NOMO-1 treated with dmso at 0.1 percent for 144 hours (cell line): Measurements from ENCODE around the gene NALCN.

Source experiments
- DNase-seq: peaks from one replicate; lab custom pipeline; 2025; ENCODE audit not compliant: unreplicated experiment; lab: John Stamatoyannopoulos, UW

Gene NALCN

DNA sequence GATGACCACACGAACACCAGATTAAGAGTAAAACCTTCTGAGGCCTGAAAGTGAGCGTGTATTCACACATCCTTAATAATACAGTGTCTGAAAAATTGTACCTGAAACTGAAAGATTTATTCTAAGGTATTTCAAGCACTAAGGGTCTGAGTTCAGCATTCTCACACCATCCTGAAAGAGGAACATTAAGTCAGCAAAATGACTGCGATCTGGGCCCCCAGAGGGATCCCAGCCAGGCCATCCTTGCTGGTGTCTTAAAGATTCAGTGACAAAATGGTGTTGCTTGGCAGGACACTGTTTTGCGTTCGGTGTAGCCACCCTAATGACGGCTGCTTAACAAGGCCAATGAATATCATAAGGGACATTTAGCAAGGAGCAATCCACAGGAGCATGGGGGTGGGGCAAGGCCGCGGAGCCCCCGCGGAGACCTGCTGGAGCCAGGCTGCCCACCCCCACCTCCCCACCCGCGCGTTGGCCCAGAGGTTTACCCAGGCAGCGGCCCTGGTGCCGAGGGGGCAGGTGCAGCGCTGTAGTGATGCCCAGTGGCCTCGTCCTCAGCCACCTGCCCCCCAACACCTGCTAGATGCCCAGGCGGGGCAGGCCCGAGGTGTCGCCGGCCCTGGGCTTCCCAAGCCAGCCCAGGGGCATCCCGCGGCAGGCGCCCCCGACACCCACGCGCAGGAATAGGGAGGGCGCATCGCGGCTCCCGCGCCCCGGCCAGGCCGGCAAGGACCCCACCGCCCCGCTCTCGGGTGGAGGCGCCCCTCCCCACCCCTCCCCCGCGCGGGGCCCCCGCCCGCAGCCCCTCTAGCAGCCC is 742 bp downstream of the NALCN start:
- no peak for DNase-seq

DNA sequence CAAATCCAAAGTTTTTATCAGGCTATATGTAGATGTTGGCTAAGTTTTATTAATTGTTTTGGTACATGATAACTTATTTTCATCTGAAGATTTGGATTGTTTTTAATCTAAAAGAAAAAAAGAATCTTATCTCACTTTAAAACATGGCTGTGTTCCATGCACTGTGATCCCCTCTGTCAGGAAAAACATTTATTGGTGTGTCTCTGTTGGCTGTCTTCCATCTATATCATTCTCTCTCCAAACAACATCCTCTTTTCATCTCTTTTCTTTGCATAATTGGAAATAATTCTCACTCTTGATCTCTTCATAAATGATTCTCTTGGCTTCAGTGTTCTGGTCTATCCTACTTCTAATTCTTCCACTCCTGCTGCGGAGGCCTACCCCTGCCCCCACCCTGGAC is 4.2 kb downstream of the NALCN start:
- no peak for DNase-seq

DNA sequence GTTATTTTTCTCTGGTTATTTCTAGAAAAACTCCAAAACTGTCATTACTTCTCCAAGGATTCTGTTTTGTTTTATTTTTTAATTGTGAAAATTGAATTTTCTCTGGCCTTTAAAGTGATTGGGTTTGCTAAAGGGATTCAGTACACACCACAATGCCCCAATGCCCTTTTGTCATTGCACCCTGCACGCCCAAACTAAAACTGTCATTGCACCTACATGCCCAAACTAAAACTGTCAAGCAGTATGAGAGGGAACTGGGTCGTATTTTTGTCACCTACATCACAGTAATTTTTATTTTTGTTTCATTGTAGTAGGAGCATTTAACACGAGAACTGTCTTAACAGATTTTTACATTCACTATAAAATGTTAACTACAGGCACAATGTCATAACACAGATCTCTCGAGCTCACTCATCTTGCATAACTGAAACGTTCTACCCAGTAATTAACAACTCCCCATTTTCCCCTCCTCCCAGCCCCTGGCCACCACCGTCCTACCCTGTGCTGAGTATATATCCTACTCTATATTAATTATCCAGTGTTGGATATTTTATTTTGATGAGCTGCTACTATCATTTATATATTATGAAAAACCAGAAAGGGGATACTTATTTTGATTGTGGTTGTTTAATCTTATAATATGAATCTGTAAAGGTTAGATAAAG is 7.2 kb downstream of the NALCN start:
- no peak for DNase-seq

DNA sequence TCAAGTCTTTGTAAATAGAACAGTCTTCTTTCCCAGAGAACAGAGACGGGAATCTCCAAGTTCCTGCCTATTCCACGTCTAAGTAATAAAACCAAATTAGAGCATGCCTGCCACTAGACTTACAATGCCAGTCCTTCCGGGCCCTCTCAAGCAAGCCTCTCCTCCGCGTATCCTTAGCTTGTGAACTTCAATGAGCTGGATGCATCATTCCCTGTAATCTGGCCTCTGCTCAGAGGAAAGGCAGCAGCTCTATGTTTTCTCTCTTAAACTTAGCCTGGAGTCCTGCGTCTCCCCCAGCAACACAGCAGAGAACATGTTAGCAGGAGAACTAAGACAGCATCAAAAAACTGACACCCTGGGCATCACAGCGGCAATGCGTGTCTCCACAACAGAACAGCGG is 8.2 kb downstream of the NALCN start:
- no peak for DNase-seq

DNA sequence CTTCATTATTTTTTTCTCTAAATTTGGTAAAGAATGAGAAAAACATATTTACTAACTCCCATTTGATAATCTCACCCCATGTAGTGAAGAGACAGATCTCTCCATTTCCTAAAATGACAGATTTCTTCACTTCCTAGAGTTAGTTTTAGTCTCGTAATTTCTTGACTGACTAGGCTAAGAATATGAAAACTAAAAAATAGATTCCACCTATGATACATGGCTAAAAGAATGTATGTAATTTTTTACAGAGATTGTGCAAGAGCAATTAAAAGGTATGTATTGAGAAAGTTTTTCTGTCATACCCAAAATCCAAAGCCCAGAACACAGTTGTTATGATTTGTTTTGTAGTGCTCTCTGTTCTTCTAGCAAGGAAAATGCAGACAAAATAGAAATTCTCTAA is 9.5 kb downstream of the NALCN start:
- no peak for DNase-seq

DNA sequence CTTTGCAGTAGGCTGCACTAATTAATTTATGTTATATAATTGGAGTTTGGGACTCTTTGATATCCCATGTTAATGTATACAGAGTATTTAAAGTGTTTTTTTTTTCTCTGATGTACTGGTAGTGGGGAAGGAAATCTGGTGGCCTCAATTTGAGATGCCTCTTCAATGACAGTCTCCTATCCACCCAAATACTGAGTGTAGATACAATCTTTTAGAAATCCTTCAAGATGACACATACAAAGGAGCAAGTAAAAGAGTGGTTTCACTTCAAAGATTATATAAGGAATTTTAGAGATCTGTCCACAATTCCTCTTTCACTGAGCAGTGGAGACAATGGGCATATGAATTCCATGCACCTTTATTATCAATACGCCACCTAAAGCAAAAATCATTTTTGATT is 15.1 kb downstream of the NALCN start:
- DNase-seq, result no peak

DNA sequence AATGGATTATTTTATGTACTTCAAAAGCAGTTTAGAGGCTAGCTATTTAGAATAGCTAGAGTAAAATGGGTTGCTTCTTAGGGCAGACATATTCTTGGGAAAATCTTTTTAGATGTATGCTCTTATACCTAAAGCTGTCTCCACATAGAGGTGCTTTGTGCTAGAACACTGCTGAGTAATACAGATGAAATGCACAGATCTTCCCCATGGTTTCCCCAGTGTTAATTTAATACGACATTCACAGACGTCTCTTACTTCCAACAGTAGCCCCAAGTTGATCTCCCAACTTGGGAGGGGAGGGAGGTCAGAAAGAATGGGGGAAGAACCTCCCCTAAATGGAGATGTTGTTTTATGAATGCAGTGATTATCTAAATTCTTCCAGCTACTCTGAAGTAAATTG is 16.9 kb downstream of the NALCN start:
- no peak for DNase-seq

DNA sequence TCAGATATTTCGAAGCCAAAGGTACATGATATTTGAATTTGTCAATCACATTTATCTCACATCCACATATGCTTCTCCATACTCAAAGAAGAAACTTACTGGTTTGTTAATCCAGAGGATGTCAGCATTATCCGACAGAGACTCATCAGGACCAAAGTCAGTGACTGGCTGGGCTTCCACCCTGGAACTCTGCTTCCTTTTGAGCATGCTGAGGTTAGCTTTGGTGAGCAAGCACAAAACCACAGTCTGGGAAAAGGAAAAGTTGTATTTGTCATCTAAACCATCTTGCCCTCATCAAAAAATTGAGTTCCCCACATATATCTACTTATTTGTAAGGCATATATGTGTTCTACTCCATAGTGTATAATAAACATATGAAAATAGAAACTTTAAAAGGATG is 17.4 kb downstream of the NALCN start:
- DNase-seq, result no peak

DNA sequence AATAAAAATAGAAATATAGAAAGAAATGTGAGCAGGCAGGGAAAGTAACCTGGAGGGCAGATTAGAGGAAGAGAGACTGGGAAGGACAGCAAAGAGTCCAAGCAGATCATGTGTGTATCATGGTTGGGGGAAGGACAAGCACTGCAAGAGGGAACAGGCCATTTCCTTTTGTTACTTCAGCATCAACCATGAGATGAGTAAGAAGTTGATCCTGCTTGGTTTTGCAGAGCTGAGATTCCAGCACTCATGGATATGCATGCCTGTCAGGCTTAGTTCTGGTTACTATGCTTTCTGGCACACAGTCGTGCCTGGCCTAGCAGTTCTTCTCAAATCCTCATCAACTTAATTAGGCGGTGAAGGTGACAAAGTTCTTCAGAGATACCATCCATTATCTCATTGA is 18.1 kb downstream of the NALCN start:
- no peak for DNase-seq

DNA sequence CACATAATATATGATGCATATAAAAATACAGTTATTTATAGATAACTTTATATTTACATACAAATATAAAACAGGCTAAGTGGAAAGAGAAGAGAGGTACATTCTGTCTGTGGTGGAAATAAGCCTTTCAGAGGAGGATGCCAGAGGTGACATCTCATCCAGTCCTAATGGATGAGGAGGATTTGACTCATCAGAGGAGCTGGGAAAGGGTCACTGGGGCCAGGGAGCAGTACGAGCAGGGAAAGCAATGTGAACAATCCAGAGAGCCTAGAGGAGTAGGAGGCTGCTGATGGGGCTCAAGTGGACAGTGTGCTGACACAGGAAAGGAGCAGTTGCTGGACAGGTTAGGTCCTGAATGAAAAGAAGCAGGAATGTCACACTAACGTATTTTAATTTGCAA is 18.6 kb downstream of the NALCN start:
- no peak for DNase-seq

DNA sequence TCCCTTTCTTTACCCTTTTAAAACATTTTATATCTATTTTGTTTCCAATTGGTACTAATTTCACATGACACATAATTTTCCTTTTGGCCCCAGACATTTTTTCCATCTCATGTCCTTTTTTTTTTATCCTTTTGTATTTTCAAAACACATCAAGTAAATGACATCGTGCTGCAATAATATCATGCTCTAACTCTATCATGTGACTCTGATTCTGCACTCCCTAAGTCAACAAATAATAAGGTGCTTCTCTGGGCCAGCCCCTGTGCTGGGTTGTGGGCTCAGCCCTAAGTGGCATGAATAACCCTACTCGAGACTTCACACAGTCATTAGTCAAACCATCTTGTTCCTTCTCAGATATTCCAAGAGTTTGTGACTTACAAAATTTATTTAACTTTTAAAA is 21.7 kb downstream of the NALCN start:
- no peak for DNase-seq

DNA sequence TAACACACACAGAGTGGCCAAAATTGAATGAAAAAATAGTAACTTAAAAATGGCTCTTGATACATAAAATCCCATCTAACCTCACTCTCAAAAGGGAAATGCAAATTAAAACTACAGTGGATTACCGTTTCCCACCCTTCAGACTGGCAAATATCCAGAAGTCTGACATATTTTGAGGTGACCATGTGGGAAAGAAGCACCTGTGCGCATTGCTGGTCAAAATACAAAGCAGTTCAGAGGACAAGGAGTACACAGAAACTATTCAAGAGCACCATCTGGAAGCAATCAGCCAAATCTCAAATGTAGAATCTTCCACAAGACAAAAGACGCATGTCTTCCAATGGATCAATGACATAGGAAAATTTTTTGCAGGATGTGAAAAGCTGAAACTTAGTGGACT is 23.2 kb downstream of the NALCN start:
- DNase-seq, result no peak

DNA sequence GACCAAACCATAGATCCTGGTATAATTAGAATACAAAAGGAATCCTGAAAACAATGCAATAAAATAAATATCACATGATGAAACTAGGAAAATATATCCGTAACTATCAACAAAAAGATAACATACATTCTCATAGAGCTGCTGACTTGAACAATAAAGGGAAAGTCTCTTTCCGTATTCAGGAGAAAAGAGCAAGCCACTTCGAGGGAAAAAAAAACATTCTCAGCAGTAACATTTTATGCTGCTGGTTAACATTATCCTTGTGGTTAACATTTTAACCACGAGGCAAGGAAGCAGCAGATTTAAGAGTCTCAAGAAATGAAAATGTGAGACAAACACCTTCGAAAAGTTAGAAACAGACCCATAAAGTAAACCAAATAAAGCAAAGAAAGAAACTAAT is 25.8 kb downstream of the NALCN start:
- DNase-seq, result no peak

DNA sequence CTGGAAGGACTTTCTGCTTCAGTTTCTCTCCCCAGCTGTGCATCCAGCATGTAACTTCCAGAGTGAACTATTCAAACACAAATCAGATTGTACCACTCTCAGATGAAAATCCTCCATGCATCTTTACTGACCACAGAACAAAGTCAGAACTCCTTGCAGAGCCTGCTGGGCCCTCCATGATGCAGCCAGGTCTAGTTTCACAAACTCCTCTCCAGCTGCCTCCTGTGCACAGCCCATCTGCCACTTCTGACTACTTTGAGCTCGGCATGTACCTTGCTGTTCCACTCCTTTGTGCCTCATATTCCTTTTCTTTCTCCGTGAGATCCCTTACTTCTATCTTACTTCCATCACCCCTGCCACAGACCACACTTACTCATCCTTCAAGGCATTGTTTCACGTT is 31.4 kb downstream of the NALCN start:
- DNase-seq, result no peak

DNA sequence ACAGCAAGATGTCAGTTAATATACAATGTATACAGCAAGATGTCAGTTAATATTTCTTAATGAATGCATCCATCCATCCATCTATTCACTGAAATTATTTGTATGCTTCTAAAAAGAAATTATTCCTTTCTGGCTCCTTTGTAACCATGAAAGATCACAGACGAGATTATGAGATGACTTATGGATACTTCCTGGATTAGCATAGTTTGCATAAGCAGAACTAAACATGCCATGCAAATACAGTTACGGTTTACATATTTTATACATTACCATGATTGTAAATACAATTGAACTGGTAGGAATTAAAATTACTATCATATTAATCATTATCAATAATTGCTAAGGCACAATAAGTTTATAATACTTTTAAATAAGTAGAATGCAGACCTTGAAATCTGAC is 32.7 kb downstream of the NALCN start:
- DNase-seq, result no peak

DNA sequence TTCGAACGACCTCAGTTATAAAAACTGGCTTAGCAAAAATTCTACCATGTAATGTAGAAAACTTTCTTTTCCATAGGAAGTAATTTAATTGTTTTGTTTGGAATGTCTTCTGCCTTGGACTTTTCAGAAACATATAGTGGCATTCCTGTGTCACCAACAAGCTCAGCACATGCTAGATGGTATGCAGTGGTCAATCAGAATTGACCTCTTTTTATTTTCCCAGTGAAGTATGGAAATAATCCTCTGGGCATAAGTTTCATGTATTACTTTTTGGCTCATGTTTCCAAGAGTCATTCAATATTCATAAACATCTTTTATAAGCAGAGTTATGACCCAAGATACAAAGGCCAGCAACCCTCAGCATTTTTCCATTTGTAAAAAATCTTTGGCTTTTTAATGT is 33.6 kb downstream of the NALCN start:
- DNase-seq, result no peak

DNA sequence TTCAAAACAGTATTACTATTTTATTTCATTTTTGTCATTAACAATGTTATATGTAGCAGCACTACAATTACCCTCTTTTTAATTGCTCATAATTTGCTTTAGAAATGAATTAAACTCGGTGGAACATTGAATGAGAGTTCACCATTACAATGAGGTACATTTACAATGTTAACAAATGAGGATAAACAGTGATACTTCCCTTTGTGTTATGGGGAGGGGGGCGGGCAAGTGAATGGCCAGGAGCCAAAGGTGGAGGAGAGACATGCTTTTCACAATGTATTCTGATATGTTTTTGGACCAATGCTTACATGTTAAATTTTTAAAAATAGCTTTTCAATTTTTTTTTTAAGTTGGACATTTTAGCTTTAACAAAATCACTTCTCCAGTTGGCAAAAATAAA is 34.2 kb downstream of the NALCN start:
- no peak for DNase-seq

DNA sequence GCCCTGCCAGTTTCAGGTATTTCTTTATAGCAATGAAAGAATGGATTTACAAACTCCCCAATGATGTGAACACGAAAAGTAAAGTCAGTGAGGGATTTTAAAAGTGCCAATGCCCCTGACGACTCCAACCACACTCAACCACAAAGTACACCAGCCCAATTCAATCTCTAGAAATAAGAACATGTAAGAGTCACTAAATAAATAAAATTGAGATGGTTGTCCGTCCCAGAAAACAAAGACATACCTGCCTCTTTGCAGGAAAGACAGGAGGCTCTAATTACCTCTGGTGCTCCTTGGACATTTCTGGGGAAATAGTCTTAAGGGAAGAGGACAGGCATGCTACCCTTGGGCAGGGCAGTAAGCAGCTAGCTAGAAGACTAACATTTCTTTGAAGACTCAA is 55.8 kb downstream of the NALCN start:
- no peak for DNase-seq

DNA sequence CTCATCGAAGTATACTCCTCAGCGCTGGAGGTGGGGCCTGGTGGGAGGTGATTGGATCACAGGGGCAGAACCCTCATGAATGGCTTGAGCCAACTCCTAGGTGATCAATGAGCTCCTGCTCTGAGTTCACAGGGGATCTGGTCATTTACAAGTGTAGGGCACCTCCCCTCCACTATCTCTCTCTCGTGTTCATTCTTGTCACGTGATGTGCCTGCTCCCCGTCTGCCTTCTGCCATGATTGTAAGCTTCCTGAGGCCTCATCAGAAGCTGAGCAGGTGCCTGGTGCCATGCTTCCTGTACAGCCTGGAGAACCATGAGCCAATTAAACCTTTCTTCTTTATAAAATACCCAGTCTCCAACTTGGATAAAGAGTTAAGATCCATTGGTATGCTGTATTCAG is 61.4 kb downstream of the NALCN start:
- no peak for DNase-seq

DNA sequence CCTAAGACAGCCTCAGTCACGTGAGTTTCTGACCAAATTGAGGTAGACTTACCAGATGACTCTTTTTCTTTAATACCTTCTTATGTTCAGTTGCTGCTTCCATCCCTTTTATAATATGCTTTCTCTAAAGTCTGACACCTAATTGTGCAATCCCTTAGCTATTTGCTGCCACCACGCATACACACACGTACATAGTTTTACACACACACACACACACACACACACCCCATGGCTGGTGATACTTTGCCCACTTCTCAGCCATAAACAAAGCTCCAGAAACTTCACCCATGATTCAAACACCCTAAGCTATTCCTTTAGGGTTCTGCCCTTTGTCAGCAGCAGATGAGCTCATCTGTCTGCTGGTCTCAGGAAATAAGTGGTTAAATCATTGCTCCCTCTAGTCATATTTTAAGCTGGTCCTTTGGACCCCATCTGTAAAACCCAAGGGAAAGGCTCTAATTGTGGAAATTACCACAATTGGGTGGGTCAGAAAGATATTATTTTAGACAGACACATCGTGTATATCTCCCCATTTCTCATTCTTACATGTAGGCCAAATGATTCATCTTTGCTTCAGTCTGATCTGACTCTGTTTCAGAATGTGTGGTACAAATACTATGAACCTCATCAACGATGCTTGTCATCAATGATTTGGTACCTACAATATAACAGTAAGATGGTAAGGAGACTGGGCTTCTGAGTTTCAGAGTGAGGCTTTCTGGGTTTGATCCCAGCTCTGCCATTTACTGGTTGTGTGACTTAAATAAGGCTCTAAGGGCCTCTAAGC is 69.2 kb downstream of the NALCN start:
- no peak for DNase-seq

DNA sequence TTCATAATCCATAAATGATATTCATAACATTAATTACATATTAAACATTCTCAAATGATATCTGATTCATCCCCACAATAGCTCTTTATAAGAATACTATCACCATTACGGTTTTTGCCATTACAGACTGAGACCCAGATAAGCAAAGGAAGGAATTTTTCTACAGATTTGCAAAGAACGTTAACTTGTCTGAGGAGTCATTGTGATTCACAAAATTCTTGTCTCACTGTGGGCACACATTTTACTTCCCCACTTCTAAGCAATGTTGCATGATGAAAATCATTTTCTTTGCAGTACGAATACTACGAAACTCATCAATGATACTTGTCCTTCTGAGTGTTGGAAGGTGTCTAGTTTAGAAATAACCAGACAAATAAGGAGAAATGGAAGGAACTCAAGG is 70.1 kb downstream of the NALCN start:
- DNase-seq, result no peak

DNA sequence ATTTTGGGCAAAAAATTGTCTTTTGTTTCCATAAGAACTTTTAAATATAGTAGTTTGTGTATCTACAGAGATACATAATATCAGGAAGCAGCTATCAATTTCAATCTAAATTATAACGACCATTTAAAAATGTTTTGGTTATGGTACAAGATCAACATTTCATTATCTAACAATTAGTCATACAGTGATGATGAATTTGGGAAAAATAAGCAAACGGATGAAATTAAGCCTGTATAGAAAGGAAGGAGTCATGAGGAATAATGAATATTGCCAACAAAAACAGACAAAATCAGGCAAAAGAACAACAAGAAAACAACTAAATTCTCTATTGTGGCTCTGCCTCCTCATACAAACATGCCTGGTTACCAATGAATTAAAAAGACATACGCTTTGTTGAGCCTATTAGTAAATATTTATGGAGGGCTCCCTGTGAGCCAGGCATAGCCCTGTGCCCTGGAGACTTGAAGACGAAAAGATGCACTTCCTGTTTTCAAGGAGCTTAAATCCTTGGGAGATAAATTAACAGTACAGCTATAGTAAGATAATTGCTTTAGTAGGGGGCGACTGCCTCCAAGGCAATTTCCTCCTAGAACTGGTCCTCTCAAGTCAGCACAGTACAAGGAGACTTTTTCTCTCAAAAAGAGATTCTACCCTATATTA is 73.0 kb downstream of the NALCN start:
- no peak for DNase-seq
